Endodermal cell (in vitro differentiated cells): ENCODE results near the gene CD207. TPM values are rescaled to one million over a fixed set of nuclear protein-coding genes. Genes with fewer than 3 reads are reported as not detected.

Source experiments
- DNase-seq: peaks from one replicate; pipeline ENCODE4 v3.0.0-alpha.2; 2017
- H3K27ac ChIP-seq: 2 replicates; pipeline ENCODE4 v1.5.1; 2013; ENCODE audit warnings: mild to moderate bottlenecking, low read depth, low read length, moderate library complexity
- H3K27me3 ChIP-seq: 2 replicates; pipeline ENCODE4 v1.6.1; 2013; ENCODE audit warnings: mild to moderate bottlenecking, low read length, moderate library complexity; ENCODE audit not compliant: insufficient read depth, control insufficient read depth, poor library complexity, severe bottlenecking
- H3K36me3 ChIP-seq: 2 replicates; pipeline ENCODE4 v1.7.0; 2013; ENCODE audit warnings: mild to moderate bottlenecking, low read length, moderate library complexity; ENCODE audit not compliant: control insufficient read depth, insufficient read depth
- H3K4me1 ChIP-seq: one replicate; pipeline ENCODE4 v1.7.0; 2013; ENCODE audit warnings: low read length; ENCODE audit not compliant: control insufficient read depth, insufficient read depth
- H3K4me3 ChIP-seq: 2 replicates; pipeline ENCODE4 v1.5.1; 2013; ENCODE audit warnings: mild to moderate bottlenecking, low read length, moderate library complexity
- H3K9ac ChIP-seq: 2 replicates; pipeline ENCODE4 v1.6.1; 2013; ENCODE audit warnings: mild to moderate bottlenecking, low read length, moderate library complexity; ENCODE audit not compliant: poor library complexity, severe bottlenecking; ENCODE audit errors: extremely low read depth
- H3K9me3 ChIP-seq: 2 replicates; pipeline ENCODE4 v1.6.1; 2013; ENCODE audit warnings: mild to moderate bottlenecking, low read length, moderate library complexity; ENCODE audit not compliant: control insufficient read depth
- H3K27ac Mint-ChIP-seq: 2 replicates; pipeline ENCODE4 v1.8.0; 2020; ENCODE audit warnings: mixed read lengths
- H3K27me3 Mint-ChIP-seq: 2 replicates; pipeline ENCODE4 v1.8.0; 2021; ENCODE audit warnings: mild to moderate bottlenecking, mixed read lengths; ENCODE audit not compliant: insufficient read depth
- H3K36me3 Mint-ChIP-seq: 2 replicates; pipeline ENCODE4 v1.8.0; 2020; ENCODE audit warnings: low read depth, mixed read lengths
- H3K4me1 Mint-ChIP-seq: 2 replicates; pipeline ENCODE4 v1.8.0; 2020; ENCODE audit warnings: mixed read lengths
- H3K4me3 Mint-ChIP-seq: 2 replicates; pipeline ENCODE4 v1.8.0; 2020; ENCODE audit warnings: mild to moderate bottlenecking, moderate library complexity, mixed read lengths
- H3K9me3 Mint-ChIP-seq: 2 replicates; pipeline ENCODE4 v1.8.0; 2020; ENCODE audit warnings: mild to moderate bottlenecking, mixed read lengths
- CTCF ChIP-seq: fragments of 200-600 bp; sonication (generic); conservative IDR thresholded peaks from 2 replicates; pipeline ENCODE4 v1.5.0; 2021; ENCODE audit warnings: antibody characterized with exemption, mild to moderate bottlenecking
- WGBS, 2 experiments: methylation state at CpG; one replicate each; pipeline versions ENCODE4 v1.1.5 to v1.1.7; 2013; ENCODE audit warnings: missing lambda C conversion rate in 2 of 2, mixed read lengths in 1 of 2; ENCODE audit not compliant: insufficient coverage in 1 of 2, insufficient read length in 1 of 2; 5-methylcytosine and 5-hydroxymethylcytosine counted together
- total RNA-seq, 2 donors: library from RNA; stranded (reverse); fragmentation: NEBNext Ultra II Directional in 1 of 2; extraction: Animal tissue kit (Norgen Biotek cat#: 25700) in 1 of 2; gene quantifications; 2 replicates in 1 of 2; 3 replicates in 1 of 2; pipeline ENCODE4 v1.2.1, GENCODE V29; 2021

The CD207 gene
- total RNA-seq, 2 donors from 2014 or later = not detected

DNA sequence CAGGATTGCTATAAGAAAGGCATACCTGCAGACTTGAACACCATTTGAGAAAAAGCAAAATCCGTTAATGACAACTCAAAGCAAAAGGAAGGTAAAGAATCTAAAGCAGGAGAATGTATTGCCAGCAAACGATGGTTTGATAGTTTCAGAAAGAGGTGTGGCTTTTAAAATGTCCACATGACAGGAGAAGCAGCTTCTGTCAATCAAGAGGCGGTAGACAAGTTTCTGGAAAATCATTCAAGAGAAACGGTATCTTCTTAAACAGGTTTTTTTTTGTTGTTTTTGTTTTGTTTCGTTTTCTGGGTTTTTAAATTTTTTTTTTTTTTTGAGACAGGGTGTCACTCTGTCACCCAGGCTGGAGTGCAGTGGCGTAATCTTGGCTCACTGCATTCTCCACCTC lies 29.0 kb downstream of the CD207 start:
- H3K27ac ChIP-seq = no peak overlapping the region
- Mint-ChIP-seq H3K27me3 (peaks cover 24% of the 10 kb centered on the region), H3K36me3 (no peaks in the 10 kb centered on the region), H3K4me3 (no peak overlapping the region), H3K4me1 (no peaks in the 10 kb centered on the region), H3K27ac (no peak overlapping the region), H3K9me3 (no peaks in the 10 kb centered on the region)
- H3K9me3 ChIP-seq = no peaks in the 10 kb centered on the region
- no peak overlapping the region for H3K9ac ChIP-seq
- WGBS, 2 experiments = 78 to 89% methylated on average over 3 to 6 of the region's 6 CpGs
- no peak for DNase-seq
- no peaks in the 10 kb centered on the region for H3K36me3 ChIP-seq
- H3K27me3 ChIP-seq = no peaks in the 10 kb centered on the region
- H3K4me1 ChIP-seq = no peaks in the 10 kb centered on the region
- no peak for TF ChIP-seq CTCF
- no peak overlapping the region for H3K4me3 ChIP-seq

DNA sequence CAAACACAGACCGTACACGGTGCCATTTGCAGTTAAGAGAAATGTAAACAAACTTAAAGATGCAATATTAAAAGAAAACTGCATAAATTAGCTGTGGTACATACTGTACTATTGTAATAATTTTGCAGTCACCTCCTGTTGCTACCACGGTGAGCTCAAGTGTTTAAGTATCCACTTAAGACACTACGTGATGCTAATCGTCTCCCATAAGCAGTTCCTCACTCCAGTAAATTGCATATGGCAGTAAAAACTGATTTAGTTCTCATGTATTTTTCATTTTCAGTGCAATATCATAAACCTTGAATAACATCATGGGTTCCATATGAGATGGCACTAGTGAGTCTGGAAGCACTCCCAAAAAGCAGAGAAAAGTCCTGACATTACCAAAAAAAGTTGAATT lies 29.6 kb downstream of the CD207 start:
- no peak for TF ChIP-seq CTCF
- Mint-ChIP-seq H3K27me3 (peaks cover 25% of the 10 kb centered on the region), H3K36me3 (no peaks in the 10 kb centered on the region), H3K4me3 (no peak overlapping the region), H3K9me3 (peaks cover under 1% of the 10 kb centered on the region), H3K4me1 (no peaks in the 10 kb centered on the region), H3K27ac (no peak overlapping the region)
- no peaks in the 10 kb centered on the region for H3K27me3 ChIP-seq
- DNase-seq = no peak
- no peaks in the 10 kb centered on the region for H3K4me1 ChIP-seq
- no peaks in the 10 kb centered on the region for H3K9me3 ChIP-seq
- H3K4me3 ChIP-seq = no peak overlapping the region
- no peaks in the 10 kb centered on the region for H3K36me3 ChIP-seq
- no peak overlapping the region for H3K27ac ChIP-seq
- WGBS, 2 experiments = 71 to 93% methylated on average over 3 to 5 of the region's 5 CpGs
- H3K9ac ChIP-seq = no peak overlapping the region

DNA sequence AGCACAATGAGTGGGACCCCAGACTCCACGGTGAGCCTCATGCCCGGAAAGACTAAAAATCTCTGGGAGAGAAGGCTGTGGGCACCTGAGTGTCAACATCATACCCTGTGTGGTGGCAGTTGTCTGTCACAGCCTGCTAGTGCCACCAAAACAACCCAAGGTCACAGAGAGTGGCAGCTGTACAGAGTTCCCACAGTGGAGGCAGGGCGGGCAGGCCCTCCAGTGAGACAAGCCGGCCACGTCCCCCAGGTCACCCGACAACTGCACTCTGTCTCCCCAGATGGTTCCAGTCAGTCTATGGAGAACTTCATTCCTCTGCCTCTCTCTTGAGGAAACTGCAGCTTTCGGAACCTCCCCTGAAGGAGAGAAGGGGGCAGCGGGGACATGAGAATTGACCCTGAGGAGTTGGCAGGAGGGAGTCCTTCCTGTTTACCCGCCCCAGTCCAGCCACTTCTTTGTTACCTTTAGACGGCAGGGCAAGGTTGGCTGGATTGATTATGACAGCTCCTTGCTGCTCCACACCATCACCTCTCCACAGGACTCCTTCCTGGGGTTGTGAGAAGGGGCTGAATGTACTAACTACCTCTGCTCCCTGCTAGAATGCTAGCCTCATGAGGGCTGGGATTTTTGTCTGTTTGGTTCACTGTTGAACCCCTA lies 33.9 kb downstream of the CD207 start:
- Histone ChIP-seq H3K4me1 (no peaks in the 10 kb centered on the region), H3K36me3 (no peaks in the 10 kb centered on the region), H3K4me3 (no peak overlapping the region), H3K9me3 (peaks cover 11% of the 10 kb centered on the region), H3K27me3 (no peaks in the 10 kb centered on the region), H3K27ac (no peak overlapping the region), H3K9ac (no peak overlapping the region)
- H3K36me3 Mint-ChIP-seq = peaks cover 4% of the 10 kb centered on the region
- DNase-seq = no peak
- peaks cover 58% of the 10 kb centered on the region for H3K27me3 Mint-ChIP-seq
- 85 to 95% methylated on average over 6 to 10 of the region's 10 CpGs for WGBS, 2 experiments
- no peak overlapping the region for H3K27ac Mint-ChIP-seq
- peaks cover 25% of the 10 kb centered on the region for H3K9me3 Mint-ChIP-seq
- no peak for TF ChIP-seq CTCF
- H3K4me1 Mint-ChIP-seq = peaks cover 10% of the 10 kb centered on the region
- no peak overlapping the region for H3K4me3 Mint-ChIP-seq
